HG03354 (cell line): ENCODE data around the gene SGMS1.

Experiments used
- ATAC-seq: cut with Tn5 transposase; IDR thresholded peaks from one replicate; pipeline ENCODE4 v1.9.1; 2021; ENCODE audit warnings: mild to moderate bottlenecking; ENCODE audit not compliant: unreplicated experiment, poor library complexity, severe bottlenecking

SGMS1 gene

DNA sequence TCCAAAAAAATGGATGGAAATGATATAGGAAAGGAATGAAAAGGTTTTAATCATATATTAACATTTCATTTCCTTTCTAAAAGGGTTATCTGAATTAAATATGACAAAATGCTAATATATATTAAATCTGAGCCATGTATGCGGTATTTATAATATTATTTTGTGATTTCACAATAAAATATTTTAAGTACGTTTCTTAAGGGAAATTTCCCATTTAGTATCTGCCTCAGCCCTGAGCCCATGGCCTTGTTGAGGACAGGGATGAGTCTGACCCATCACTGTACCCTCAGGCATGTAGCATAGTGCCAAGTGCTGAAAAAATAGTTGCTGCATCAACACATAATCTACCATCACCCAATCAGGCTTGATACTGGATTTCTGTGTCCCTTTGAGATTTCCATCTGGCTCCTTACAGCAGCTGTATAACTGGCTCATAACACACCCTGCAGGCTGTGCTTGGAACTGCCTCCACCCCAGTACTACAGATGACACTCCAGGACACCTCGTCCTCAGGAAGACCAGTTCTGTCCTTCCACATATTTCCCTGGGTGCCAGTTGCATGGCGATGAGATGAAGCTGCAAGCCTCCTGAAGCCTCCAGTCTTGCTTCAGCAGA lies 313.1 kb downstream of the SGMS1 start:
- ATAC-seq, result peak; percentile 86

DNA sequence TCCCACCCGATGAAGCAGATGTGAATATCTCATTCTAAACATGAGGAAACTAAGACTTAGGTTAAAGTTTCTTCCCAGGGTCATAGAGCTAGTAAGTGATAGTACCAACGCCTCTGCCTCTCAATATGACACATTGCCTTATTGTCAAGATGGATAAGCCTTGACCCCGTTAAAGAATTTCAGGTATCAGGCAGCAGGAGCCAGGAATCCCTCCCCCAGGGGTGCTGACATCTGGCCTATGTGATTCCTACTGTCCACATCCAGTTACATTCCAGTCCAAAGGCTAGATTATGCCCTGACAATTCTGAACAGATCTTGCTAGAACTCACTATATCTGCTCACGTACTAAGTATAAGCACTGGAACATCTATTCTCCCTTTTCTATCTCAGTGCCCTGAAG lies 314.4 kb downstream of the SGMS1 start:
- ATAC-seq, result no peak

DNA sequence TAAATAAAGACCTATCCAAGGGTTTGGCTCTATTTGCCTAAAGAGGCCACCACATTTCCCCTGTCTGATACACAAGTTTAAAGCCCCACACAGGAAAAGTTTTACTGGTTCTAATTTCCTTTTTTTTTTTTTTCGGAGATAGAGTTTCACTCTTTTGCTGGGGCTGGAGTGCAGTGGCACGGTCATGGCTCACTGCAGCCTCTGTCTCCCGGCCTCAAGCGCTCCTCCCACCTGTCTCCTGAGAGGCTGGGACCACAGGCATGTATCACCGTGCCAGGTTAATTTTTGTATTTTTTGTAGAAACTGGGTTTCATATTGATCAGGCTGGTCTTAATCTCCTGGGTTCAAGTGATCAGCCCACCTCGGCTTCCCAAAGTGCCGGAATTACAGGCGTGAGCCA lies 319.1 kb downstream of the SGMS1 start:
- no peak for ATAC-seq

DNA sequence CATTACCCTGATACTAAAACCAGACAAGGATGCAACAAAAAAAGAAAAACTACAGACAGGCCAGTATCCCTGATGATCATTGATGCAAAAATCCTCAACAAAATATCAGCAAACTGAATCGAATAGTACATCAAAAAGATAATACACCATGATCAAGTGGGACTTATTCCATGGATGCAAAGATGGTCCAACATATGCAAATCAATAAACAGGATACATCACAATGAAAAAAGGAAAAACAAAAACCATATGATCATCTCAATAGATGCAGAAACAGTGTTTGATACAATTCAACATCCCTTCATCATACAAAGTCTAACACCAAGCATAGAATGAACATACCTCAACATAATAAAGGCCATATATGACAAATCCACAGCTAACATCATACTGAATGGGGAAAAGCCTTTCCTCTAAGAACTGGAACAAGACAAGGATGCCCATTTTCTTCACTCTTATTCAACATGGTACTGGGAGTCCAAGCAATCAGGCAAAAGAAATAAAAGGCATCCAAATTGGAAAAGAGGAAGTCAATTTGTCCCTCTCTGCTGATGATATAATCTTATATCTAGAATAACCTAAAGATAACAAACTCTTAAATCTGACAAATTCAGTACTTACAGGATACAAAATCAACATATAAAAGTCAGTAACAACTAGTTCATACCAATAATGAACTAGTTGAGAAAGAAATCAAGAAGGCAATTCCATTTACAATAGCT lies 323.6 kb downstream of the SGMS1 start:
- ATAC-seq, result no peak

DNA sequence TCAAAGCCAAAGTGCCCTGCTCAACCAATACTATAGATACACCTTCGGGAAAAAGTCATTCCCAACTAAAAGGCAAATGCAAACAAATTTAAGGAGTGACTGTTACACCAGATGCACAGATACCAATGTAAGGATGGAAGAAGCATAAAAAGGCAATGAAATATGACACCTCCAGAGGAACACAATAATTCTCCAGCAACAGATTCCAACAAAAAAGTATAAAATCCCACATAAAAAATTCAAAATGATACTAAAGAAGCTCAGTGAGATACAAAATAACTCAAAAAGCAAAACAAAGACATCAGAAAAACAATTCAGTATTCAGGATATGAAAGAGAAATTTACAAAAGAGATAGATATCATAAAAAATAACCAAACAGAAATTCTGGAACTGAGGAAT lies 328.4 kb downstream of the SGMS1 start:
- ATAC-seq, result no peak

DNA sequence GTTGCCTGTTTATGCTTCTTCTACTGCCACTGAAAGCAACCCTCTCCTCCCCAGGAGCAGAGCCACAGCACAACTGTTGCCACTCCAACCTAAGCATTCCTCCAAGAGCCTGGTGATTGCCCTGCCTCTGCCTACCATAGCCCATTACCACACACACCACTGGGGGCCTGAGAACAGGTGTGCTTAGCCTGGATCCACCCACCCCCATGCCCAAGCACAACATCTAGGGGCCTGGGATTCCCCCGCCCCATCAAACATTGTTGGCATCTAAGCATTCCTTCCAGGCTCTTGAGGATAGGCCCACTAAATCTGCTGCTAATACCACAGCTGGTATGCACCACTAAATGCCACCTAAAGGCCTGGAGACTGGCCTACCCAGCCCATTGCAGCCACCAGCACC lies 329.2 kb downstream of the SGMS1 start:
- peak; percentile 16 for ATAC-seq

DNA sequence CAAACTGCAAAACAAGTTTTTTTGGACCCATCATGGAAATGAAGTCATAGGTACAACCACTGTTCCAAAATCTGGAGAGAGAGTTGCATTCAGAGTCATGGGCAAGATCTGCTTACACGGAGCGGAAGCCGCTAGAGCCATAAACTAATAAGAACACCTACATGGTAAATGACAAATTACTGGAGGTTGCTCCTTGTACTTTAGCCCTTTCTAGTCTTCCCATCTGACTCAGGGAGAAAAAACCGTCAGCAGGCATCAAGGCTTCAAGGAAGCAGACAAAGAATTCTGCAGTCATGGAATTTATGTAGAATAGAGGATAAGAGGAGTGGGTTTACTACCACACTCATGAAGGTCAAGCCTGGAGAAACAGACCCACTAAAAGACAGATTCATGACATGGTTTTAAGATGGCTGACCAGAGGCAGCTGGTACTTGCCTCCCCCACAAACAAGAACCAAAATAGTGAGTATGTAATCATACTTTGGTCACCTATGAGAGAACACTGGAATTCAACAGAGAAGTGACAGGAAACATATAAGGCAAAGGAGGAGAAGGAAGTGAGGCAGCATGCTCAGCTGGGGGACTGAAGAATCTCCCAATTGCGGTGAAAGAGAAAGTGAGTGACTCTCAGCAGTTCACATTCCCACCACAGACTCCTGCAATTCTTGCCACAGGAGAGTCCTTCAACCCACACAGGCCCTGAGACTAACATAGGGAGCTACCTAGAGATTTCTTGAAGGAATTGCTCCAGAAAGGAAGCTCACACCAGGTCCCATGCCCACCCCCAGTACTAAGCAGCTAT lies 330.0 kb downstream of the SGMS1 start:
- ATAC-seq, result peak; percentile 34

DNA sequence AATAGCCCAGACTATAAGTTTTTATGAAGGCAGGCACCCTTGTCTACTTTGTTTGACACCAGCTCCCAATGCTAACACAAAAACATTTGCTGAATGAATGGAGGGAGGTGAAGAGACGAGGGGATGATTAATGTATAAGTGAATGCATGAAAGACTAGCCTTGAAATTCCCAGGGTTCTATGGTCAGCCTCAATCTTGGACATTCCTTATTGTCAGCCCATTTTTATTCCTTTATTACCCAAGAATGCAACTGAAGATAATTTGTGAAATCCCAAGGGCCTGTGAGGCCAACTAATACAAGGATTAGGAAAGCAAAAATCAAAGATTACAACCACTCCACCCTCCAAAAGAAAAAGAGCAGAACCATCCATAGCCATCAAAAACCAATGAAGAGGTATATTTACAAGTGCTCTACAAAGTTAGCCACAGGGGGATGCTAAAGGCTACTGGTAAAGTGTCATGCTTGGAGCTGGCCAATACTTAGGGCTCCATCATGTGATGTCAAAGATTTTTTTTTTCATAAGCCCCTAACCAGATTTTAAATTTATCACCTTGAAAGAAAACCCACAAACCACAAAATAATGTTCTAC lies 332.4 kb downstream of the SGMS1 start:
- ATAC-seq, result peak; percentile 57

DNA sequence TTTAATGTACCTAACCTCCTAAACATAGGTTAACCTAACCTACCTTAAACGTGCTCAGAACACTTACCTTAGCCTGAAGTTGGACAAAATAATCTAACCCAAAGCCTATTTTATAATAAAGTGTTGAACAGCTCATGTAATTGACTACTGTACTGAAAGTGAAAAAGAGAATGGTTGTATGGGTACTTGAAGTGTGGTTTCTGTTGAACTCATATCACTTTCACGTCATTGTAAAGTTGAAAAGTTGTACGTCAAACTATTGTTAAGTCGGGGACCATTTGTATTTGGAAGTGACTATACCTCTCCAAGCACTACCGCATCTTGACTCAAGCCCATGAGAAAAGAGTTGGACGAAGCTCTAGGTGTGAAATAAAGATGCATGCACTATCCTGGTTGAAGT lies 334.6 kb downstream of the SGMS1 start:
- no peak for ATAC-seq

DNA sequence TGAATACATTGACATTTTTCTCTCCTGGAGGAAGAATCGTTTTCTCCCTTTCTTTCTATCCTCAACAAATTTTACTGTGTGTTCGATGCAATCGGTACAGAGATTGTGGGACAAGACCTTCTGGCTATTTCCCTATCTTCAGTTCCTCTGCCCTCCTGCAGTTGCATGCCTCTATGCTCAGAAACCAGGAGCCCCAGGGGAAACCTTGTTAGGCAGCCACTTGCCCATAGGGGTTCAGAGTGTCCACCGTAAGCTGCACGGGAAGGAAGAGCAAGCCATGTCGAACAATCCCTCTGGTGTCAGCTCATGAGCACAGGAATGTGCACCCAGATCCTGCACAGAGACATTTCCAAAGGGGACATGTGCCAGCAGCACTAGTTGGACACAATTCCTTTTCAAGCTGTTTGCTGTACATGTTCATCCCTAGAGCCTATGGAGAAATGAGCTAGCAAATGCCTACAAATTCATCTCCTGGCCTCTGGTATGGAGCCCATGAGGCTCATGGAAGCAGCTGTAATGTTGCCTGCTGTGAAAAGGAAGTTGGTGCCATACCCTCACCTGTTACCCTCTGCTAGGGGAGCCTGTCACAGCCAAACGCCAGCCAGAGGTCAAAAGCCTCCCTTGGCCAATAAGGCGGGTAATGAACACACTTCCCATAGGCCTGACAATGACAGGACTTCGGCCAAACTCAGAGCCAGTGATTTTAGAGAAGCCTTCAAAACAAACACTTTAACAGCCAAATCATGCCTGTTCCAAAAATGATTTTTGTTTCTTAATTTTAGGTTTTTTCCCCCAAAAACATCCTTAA lies 336.6 kb downstream of the SGMS1 start:
- ATAC-seq, result no peak

DNA sequence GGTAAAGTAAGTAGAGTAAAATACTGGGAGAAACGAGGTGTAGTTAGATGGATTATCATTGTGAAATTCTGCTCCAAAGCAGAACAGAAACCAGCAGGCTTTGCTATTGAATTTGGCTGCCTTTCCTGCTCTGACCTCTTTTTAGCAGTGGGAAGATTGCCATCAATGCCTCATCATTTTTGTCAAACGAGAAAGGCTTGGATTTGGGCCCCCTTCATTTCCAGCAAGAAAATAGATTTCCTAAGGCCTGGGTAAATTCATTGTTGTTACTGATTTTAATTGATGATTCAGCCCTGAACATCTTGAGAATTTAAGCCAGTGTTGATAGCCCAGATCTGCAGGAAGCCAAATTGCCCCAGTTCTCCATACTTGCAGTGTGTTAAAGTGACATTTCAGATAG lies 337.2 kb downstream of the SGMS1 start:
- no peak for ATAC-seq

DNA sequence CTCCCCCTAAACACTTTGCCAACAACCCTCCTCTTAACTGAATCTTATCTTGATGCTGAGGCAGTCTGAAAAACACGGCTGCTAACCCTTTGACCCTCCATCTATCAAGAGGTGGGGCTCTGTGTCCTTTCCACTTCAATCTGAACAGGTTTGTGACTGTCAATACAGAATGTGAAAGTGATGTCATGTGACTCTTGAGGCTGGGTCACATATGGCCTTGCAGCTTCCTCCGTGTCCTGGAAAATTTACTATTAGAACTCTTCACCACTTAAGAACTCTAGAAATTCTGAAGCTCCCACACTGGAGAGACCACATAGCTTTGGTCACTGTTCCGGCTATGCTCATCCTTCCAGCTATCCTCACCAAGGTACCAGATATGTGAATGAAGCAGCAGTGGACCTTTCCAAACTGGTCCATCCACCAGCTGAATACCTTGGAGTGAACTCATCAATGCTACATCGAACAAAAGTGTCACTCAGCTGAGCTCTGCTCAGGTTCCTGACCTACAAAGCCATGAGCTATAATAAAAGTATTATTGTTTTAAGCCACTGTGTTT lies 341.7 kb downstream of the SGMS1 start:
- ATAC-seq, result no peak

DNA sequence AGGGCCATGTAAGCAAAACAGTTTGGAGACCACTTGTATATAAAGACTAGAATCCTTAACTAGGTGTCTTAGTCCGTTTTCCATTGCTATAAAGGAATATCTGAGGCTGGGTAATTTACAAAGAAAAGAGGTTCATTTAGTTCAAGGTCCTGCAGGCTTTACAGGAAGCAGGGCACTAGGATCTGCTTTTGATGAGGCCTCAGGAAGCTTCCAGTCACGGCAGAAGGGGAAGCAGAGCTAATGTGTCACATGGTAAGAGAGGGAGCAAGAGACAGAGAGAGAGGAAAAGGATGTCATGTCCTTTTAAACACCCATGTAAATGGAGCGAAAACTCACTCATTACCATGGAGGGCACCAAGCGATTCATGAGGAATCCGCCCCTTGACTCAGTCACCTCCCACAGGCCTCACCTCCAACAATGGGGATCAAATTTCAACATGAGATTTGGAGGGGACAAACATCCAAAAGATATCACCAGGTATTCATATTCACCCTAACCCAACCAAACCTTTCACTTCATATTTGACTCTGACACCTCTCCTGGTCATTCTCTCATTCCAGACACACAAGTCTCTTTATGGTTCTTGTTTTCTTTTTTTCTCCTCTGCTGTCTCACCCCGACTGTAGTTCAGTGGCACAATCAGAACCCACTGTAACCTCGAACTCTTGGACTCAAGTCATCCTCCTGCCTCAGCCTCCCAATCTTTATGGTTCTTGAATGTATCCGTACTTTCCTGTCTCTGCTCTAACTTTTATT lies 342.4 kb downstream of the SGMS1 start:
- ATAC-seq, result no peak

DNA sequence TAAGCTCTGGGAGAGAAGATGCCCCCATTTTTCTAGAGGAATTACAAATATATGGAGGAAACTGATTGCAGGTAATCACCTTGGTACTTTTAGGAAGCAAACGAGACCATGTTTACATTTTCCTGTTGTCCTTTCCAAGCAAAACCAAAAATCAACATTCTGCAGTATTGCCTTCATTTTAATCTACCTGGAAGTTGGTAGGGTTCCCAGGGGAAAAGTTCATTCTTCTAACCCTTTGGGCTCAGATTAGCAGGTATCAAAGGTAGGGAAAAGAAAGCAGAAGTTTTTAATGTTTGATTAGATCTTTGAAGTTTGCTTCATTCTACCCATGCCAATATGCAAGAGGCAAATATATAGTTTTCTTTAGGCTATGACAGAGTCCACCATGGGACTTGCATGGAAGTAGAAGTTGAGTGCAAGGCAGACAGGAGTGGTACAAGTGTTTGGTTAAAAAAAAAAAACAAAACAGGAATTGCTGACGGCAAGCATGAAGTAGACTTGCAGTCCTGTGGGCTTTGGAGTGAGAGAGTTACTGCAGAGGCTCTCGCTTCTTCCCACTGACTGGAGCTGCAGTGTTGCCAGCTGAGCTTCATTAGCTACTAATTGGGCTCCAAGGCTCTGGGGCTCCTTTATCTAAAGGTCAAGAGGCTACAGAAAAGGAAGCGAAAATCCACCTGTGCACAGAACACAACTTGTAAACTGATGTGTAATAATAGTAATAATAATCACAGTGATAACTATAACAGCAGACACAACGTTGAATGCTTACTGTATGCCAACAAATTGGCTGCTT lies 343.5 kb downstream of the SGMS1 start:
- ATAC-seq, result no peak

DNA sequence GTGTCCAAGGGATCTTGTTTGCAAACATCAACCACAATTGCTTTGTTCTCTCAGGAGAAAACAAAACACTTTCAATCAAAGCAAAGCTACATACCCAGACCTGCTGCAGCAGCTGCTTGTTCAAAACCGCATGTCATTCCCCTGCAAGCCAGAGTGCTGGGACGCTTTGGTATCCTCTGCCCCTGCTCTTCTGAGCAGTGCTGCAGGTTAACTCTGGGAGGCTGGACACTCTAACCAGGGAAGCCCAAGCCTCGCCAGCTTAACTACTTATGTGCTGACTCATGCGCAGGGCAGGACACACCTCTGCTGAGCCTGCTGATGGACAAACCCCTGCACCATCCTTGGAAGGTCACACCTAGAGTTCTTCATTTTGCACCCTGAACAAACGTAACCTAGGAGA lies 344.3 kb downstream of the SGMS1 start:
- no peak for ATAC-seq

DNA sequence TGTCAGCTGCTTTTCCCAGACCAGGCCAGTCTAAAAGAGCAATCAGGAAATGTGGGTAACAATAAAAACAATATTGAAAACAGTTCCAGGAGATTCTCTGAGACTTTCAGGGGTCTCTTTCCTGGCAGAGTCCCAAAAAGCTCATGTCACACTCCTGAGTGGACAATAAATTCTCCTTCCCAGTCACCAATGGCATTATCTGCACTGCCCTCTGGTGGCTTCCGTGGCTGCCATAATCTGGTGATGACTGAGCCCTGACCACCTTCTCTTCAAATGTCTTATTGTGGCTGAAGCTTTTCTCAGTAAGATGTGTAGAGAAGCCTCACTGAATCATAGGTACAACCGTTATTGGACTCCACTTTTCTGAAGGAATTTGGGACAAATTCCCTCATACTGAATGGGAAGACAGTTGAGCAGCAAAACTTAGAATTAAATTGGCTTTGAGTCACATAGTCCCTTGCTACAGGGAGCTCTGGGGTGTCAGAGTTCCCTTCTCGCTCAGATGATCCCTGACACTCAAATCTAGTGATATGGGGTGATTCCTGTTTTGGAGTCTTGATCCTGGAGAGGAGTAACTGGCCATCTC lies 348.0 kb downstream of the SGMS1 start:
- ATAC-seq, result peak; percentile 63

DNA sequence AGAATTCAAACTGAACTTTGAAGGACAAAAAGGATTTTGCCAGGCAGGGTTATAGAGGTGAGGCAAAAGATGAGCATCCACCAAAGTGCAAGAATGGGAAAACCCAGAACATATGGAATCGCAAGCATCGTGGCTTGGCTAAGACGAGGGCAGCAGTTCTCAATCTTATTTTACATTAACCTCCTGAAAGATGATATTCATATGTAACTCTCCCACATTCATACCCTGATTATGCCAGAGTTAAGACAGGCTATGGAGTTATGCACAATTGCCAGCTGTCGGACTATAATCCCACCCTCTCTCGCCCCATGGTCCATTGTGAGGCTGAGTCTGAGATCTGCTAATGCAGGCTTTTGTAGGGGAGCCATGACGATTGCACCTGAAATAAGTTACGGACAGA lies 351.2 kb downstream of the SGMS1 start:
- no peak for ATAC-seq
